Activated T-cell treated with anti-CD3 and anti-CD28 coated beads for 48 hours (primary cell): Measurements from ENCODE around the gene PBOV1.
"Not testable (repeated sequence)": the region's sequence is repeated elsewhere in the genome, so short reads cannot be mapped to it uniquely, and the experiment has no call there.

Experiments
- DNase-seq: peaks from one replicate; pipeline ENCODE4 v3.0.0-alpha.2; 2020; ENCODE audit warnings: low read depth

The PBOV1 gene

GRCh38 chr6:138237463-138237862, 19.2 kb upstream of the PBOV1 start:
- no peak for DNase-seq

GRCh38 chr6:138235693-138236092, 17.4 kb upstream of the PBOV1 start:
- DNase-seq, result no peak

DNA sequence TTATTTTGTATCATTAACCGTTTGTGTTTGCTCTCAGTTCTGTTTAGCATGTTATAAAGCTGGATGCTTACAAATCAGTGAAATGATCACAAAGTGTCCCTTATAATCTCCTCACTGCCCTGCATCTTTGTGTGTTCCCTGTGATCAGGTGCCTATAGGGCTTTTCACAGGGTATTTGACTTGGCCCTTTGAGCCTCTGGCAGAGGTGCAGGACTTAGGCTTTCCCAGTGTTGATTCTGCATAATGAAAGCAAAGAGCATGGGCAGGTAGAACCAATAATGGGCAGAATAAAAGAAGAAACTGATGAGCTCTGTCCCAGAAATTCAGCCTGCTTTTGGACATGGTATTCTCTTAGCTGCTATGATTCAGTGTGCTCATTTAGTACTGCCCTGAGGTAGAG, 16.9 kb upstream of the PBOV1 start:
- no peak for DNase-seq

GRCh38 chr6:138234363-138234762, 16.1 kb upstream of the PBOV1 start:
- no peak for DNase-seq

DNA sequence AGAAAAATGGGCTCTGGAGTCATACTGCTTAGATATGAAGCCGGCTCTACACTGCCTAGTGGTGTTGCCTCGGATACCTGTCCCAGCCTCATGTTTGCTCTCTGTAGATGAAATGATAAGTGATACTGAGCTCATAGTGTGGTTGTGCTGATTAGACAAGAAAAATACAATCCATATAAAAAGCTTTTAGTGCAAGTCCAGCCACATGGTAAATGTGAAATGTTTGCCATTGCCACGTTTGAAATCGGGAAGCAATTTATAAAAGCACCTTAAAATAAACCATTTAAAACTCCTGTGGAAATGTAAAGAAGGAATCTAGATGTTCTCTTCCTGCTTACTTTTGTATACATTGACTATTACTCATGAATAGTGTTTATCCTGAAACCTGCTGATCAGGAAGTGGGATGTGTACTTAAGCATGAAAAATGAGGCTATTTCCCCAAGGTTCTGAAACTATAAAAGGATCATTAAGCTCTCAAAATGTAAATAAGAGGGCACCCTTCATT, 13.1 kb upstream of the PBOV1 start:
- no peak for DNase-seq

DNA sequence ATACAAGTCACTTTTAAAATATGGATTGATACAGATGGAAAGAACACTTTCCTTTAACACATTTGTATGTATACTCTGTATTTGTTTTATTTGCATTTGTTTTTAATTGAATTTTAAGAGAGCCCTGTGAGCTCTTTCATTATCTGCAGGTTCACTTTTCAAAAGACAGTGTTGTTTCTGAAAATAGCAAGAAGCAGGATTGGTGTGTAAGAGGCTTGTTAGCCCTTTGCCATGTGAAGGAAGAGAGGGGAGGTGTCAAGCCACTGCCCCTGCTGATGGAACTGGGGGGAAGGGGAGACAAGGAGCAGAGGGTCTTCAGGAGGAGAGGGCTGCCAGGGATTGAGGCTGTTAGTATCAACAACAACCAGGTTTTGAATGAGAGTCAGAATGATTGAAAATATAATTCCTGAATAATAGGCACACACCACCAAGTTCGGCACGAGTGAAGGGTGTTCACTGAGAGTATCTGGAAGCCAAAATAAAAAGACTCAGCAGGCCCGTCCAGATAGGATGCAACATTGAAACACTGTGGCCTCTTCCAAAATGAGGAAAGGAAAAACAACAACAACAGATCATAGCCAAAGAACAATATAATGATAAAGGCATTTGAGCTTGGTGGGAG, 12.6 kb upstream of the PBOV1 start:
- no peak for DNase-seq

DNA sequence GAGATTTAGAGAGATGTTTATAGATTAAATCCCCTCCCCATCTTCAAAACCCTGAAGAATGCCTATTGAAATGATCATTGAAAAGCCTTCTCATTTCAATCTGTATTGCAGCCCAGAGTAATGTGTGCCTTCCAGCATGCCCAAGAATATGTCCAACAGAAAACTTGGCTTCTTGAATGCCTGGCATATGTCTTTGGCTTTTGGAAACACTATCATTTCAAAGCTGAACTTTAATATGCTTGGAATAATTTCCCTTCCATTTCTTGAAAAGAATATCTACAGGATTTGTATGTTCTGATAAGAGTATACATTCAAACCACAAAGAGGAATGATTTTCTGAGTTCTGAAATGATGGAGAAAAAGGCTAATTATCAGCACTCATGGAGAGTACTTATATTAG, 11.9 kb upstream of the PBOV1 start:
- no peak for DNase-seq

DNA sequence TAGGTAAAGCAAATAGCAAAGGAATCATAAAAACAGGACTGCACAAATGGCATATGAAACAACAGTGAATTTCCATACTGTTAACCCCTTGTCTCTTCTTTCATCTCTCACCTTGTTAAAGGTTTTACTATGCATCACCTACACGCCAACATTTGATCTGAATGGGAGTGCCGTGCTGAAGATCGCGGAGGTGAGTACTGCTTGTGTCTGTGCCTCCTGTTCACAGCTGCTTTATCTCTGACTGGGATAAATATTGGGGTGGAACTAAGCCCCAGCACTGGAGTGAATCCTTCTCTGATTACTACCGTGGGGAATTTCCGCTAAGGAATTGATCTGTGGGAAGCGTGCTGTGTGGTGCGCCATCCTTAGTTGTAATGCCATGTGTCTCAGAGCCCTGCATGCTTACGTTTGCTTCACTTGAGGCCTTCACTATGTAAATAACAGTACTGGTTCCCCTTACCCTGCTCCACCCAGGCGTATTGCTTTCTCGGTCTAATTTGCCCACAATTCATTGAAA, 11.4 kb upstream of the PBOV1 start:
- DNase-seq, result no peak

DNA sequence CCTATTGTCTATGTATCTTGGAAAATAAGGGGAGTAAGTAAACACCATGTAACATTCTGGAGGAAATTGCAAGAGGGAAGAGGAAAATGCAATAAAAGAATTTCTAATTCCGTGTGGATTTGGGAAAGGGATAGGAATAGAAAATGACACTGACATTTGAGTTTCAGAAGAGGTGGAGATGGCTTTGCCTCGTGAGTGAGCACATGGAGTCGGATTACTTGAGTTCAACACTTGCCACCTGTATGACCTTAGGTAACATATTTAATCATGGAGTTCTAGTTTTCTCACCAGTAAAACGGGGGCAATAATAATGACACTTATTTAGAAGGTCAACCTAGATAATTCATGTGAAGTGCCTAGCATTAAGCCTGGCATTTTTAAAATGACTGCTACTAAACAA, 10.8 kb upstream of the PBOV1 start:
- DNase-seq, result no peak

GRCh38 chr6:138227316-138227781, 9.1 kb upstream of the PBOV1 start:
- DNase-seq, result no peak

GRCh38 chr6:138226700-138227315, 8.5 kb upstream of the PBOV1 start:
- DNase-seq, result no peak

- DNase-seq, result no peak
These were observed 7.7 kb upstream of the PBOV1 start for GRCh38 chr6:138225953-138226352.

GRCh38 chr6:138222901-138223546, 4.7 kb upstream of the PBOV1 start:
- no peak for DNase-seq

DNA sequence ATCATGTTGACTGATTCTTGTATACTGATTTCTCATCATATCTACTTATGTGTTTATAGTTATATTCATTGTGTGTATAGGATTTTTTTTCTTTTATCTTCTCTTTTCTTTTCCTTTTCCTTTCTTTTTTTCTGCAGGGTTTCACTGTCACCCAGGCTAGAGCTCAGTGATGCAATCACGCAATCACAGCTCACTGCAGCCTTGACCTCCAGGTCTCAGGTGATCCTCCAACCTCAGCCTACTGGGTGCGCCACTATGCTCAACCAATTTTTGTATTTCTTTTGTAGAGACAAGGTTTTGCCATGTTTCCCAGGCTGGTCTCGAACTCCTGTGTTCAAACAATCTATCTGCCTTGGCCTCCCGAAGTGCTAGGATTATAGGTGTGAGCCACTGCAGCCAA, 1.6 kb upstream of the PBOV1 start:
- no peak for DNase-seq

GRCh38 chr6:138219398-138219797, 1.1 kb upstream of the PBOV1 start:
- DNase-seq, result no peak

DNA sequence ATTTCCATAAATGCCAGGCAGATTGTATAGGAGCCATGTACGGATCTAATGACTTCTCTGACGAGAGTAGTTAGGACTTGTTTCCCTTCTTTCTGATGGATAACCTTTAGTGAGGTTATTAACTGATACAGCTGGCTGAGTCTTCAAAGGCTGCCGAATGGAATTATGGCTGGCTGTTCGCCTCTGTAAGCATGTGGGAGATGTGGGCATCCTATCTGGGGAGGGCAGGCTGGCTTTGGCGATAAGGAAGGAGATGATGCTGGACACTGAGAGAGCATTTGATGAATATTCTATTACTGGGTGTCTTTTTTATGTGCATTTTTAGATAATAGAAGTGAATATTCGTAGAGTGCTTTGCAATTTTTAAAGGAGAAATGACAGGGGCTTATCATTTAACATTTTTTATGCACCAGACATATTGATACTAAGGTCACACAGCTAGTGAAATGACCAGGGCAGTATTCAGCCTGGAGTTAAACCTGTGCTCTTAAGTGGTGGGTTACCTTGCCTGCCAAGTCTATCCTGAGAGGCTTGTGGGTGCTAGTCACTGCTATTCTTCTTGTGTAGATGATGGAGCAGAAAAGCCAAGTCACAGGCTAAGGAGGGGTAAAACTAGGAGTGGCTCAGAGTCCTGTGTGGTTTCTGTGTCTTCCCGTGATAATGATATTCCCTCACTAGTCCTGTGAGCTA, 3.1 kb downstream of the PBOV1 start:
- DNase-seq, result no peak

- DNase-seq, result not testable (repeated sequence)
These were observed 5.8 kb downstream of the PBOV1 start for GRCh38 chr6:138212530-138212929.

- DNase-seq, result no peak
These were observed 6.7 kb downstream of the PBOV1 start for GRCh38 chr6:138211601-138212000.

GRCh38 chr6:138211048-138211581, 7.2 kb downstream of the PBOV1 start:
- no peak for DNase-seq

GRCh38 chr6:138206862-138207261, 11.4 kb downstream of the PBOV1 start:
- no peak for DNase-seq

- no peak for DNase-seq
These were observed 12.7 kb downstream of the PBOV1 start for GRCh38 chr6:138205437-138206094.
